SK-N-SH (cell line): ENCODE data around the gene MCF2L.

Experiments
- RCOR1 ChIP-seq: fragments of 150-350 bp; IDR thresholded peaks from 2 replicates; pipeline ENCODE4 v1.6.1; 2017; ENCODE audit warnings: antibody characterized with exemption, low read length
- TAF1 ChIP-seq: IDR thresholded peaks from 2 replicates; pipeline ENCODE4 v1.6.1; 2012; ENCODE audit warnings: low read depth, mild to moderate bottlenecking, low read length, moderate library complexity, borderline replicate concordance

DNA sequence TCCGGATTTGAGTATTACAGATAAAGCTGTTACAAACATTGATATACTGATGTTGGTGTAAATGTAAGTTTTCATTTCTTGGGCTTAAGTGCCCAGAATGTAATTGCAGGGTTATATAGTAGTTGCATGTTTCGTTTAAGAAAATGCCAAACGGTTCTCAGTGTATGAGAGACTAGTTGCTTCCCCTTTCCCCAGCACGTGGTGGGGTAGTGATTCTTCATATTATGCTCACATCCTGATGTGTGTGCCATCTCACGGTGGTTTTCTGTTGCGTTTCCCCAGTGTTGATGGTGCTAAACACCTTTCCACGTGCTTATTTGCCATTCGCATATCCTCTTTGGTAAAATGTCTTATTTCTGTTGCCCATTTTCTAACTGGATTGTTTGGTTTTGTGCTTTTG is 101.8 kb downstream of the MCF2L start:
- no peak for TF ChIP-seq RCOR1
- TF ChIP-seq TAF1 = no peak
